ENCODE measurements around the gene KCTD17.

KCTD17 gene

GRCh38 chr22:37016134-37016910 lies 35.2 kb upstream of the KCTD17 start:
- TF ChIP-seq ZFX (IDR thresholded peaks at IDR 0.05): no peak
- TF ChIP-seq, protein P1, sequence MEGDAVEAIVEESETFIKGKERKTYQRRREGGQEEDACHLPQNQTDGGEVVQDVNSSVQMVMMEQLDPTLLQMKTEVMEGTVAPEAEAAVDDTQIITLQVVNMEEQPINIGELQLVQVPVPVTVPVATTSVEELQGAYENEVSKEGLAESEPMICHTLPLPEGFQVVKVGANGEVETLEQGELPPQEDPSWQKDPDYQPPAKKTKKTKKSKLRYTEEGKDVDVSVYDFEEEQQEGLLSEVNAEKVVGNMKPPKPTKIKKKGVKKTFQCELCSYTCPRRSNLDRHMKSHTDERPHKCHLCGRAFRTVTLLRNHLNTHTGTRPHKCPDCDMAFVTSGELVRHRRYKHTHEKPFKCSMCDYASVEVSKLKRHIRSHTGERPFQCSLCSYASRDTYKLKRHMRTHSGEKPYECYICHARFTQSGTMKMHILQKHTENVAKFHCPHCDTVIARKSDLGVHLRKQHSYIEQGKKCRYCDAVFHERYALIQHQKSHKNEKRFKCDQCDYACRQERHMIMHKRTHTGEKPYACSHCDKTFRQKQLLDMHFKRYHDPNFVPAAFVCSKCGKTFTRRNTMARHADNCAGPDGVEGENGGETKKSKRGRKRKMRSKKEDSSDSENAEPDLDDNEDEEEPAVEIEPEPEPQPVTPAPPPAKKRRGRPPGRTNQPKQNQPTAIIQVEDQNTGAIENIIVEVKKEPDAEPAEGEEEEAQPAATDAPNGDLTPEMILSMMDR (conservative IDR thresholded peaks at IDR 0.05): no peak
- H3K27ac ChIP-seq: no peak overlapping the region

DNA sequence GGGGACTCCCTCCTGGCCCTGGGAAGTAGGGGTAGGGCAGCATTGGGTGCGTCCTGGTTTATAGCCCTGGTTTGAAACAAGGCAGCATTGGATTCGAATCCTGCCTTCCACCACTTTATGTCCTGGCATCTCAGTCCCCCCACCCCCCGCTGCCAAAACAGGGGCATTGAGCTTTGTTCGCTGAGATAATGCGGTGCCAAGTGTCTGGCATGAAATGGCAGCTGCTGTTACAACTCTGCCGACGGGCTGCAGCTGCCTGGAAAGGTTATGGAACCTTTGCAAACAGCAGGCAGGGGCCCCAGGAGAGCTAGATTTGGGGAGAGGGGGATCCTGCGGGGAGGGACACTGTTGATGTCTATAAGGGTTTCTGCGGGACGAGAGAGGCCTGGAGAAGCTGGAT lies 34.2 kb upstream of the KCTD17 start:
- TF ChIP-seq, protein P1 (conservative IDR thresholded peaks at IDR 0.05): no peak
- H3K27ac ChIP-seq: no peak overlapping the region

DNA sequence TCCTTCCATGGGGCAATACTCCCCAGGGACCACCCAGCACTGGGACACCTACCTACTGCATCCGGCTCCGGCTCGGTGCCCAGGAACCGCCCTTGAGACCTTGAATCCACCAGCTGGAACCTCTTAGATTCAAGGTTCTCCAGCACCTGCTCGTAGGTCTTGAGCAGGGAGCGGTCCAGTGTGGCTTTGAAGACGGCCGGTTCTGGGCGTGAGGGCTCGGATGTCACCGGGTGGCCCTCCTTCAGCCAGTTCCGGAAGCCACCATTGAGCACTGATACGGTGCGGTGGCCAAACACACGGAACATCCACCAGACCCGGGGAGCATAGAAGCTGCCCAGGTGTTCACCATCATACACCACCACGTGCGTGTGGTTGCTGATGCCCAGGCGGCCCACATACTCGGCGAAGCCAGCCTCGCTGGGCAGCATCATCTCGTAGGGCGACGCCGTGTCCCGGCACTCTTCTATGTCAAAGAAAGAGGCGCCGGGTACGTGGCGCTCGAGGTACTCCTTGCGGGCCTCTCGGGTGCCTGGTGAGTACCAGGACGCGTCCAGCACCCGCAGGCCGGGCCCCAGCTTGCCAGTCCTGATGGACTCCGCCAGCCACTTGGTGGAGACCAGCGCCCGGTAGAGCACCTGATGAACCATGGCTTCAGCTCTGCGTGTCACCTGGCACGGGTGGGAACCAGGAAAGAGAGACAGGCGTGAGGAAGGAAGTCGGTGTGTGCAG lies 33.3 kb upstream of the KCTD17 start:
- peak overlapping the region; percentile 91 for H3K27ac ChIP-seq
- no peak for TF ChIP-seq ZFX (IDR thresholded peaks at IDR 0.05)
- TF ChIP-seq, protein P1 (conservative IDR thresholded peaks at IDR 0.05): no peak

GRCh38 chr22:37018815-37019308 lies 32.7 kb upstream of the KCTD17 start:
- peak; percentile 85; the same call in 1 of the 2 replicates for TF ChIP-seq ZFX (IDR thresholded peaks at IDR 0.05)
- TF ChIP-seq, protein P1 (conservative IDR thresholded peaks at IDR 0.05): no peak
- peak overlapping the region; percentile 91 for H3K27ac ChIP-seq

DNA sequence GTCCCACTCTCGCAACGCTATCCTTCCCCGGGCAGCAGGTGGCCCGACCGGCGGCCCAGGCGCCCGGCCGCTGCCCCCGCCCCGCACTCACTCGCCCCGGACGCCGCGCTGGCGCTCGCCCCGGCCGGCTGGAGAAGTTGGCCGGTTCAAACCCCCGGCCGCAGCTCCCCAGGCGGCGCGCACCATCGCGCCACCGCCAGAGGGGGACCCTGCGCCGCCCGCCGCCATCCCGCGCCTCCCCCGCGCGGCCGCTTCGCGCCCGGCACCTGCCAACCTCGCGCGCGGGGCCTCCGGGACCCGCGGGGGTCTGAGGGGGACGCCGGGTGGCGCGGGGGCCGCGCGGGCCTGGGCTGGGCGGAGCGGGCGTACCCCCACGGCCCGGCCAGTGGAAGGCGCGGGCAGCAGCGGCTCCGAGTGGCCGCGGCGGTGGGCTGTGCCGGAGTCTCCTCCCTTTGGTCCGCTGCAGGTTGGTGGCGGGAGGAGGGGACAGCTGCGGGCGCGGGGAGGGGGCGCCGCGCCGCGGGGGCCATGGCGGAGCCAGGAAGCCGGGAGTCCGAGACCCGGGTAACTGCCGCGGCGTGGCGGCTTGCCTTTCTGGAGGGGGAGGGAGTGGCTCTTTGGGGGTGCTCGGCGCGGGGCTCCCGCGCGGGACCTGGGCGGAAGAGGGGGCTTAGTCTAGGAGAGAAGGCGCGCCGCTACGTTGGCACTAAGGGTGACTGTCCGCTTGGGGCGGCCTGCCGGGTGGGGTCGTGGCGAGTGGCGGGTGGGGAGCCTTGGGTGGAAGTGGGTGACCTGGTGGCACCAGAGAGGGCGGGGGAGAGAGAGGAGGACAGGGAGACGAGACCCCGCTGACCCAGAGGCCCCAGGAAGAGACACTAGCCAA lies 32.0 kb upstream of the KCTD17 start, which contains the start of the genes MPST and TST:
MPST (plus strand) TSS at position 434 of the 883 bp plus-strand sequence; CDS start at position 529, 95 bp downstream.
TST (minus strand) TSS at position 139 of the 883 bp plus-strand sequence. CDS start 715 bp downstream, outside the sequence.
- peak within 1 kb of the TSS; percentile 91 for H3K27ac ChIP-seq
- TF ChIP-seq, protein P1 (conservative IDR thresholded peaks at IDR 0.05): no peak
- no peak for TF ChIP-seq ZFX (IDR thresholded peaks at IDR 0.05)

- TF ChIP-seq, protein P1 (conservative IDR thresholded peaks at IDR 0.05): no peak
- peak; percentile 58; the same call in 1 of the 2 replicates for TF ChIP-seq ZFX (IDR thresholded peaks at IDR 0.05)
- H3K27ac ChIP-seq: peak overlapping the region; percentile 91
These were observed 31.4 kb upstream of the KCTD17 start for GRCh38 chr22:37020192-37020479.

Measured in C4-2B (cell line).